ENCODE measurements around the gene VANGL1. TPM values are rescaled to one million over a fixed set of nuclear protein-coding genes. Genes with fewer than 3 reads are reported as not detected.
A peak's percentile ranks its signal among the peaks of the same experiment; 100 is the strongest.

The VANGL1 gene
- total RNA-seq, 1 donor from 2014 or later: 8.4 TPM

DNA sequence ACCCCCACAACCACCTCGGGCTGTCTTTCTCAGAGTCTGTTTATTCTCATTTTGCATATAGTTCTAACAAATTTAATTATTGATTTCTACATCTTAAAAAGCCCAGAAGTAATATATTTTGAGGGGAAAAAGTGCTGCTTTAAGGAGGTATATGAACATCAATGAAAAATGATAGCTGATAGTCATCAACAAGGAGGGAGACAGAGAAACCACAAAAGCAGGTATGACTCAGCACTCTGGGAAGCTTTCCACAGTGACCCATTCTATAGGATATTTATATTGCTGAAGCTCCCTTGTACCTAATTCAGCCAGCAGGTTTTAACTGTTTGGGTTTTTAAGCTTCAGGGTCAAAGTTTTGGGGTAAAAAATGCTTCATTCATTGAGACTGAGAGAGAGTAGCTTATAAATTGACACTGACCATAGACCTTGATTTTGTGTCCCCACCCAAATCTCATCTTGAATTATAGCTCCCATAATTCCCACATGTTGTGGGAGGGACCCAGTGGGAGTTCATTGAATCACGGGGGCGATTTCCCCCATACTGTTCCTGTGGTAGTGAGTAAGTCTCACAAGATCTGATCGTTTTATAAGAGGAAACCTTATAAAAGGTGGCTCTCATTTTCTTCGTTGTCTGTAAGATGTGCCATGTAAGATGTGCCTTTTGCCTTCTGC lies 27.4 kb downstream of the VANGL1 start:
- DNase-seq: no peak

DNA sequence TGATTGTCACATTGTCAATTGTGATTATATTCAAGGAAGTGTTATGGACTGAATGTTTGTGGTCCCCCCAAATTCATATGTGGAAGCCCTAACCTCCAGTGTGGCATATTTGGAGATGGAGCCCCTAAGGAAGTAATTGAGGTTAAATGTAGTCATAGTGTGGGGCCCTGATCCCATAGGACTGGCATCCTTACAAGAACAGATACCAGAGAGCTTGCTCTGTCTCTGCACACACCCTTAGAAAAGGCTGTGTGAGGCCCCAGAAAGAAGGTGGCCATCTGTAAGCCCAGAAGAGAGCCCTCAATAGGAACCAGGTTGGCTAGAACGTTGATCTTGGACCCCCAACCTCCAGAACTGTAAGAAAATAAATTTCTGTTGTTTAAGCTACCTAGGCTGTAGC lies 28.1 kb downstream of the VANGL1 start:
- DNase-seq: no peak

DNA sequence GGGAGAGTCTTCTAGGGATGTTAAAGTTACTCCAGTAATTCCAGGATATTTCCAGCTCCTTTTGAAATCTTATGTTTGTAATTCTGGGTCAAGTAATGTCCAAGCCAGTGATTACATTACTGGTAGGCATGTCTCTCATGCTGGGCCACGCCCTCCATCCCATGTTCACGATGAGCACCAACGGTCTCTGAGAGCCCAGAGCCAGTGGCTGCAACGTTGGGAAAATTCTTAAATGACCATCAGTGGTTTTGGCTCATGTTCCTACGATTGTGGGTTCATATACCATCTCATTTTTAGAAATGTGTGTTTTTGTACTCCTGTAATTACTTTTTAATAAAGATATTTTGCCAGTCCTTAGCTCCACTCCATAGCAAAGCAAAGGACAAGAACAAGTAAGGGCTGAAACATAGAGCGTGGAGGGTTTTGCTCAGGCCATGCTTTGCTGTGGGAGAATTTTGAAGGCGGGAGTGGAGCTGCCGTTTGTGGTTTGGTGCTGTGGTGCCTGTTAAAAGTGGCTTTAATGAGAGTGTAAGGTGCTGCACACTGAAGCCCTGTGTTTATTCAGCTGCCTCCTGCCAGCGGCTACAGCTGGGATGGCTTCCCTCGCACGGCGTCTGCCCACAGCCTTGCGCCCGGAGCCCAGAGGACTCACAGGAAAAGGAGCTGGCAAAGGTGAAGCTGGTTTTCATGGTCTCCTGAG lies 28.9 kb downstream of the VANGL1 start:
- peak; percentile 48 for DNase-seq

DNA sequence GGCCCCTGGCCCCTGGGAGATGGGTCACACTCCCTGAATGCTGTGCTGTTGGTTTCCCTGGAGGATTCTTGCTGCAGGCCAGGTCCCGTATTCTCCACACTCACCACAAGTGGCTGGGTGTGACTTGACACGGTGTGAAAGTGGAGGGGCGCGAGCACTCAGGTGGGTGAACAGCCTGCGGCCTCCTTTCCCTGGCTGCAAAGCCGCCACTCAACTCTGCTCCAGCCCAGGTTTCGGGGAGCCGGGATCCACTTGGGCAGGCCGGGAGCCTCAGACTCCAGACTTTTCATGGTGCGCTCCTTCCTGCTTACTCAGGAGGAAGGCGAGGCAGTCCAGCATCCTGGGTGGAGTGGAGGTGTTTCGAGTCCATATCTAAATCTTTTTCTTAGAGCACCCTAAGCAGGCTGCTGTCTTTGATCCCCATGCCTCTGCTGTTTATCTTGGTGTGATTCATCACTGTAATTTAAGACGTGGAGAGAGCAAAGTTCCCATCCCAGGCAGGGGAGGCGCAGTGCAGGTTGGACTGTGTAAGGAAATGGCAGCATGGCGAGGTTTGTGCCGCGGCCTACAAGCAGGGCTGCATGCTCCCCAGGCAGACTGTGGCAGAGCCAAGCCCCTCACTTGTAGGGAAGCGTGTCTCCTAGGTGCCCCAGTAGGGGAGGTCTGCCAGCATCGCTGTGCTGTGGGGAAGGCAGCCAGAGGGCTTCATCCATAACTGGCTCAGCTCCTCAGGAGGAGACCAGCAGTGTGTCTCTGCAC lies 29.6 kb downstream of the VANGL1 start:
- DNase-seq: no peak

DNA sequence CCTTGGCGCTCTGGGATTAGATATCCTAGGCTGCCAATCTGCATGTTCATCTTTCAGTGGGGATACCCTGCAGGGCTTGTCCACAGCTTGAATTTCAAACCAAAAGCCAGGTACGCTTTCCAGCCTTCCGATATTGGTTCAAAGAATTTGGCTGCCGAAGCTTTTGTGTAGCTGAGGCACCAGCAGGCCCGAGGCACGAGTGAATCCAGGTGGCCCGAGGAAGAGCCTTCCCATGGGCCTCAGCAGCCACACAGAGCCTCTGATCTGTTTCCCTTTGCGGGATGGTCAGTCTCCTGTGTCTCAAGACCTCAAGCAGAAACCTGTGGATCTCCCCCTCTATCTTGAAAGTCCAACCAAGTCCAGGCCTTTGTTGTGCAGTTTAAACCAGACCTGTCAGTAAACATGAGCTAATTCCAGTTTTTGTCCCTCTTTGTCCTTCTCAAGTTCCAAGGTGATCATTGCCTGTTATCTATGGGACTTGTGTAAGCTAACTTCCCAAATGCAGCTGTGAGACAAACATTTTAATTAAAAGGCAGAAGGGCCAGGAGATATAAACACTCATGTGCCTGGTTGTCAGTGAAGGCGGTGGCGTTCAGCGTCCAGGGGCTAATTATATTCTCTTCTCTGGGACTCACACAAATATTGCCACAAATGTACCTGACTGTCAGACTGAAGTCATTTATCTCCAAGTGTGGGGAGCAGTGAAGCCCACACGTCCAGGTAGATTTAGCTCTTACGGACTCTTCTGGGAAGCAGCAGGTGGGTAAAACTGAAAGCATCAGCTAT lies 30.6 kb downstream of the VANGL1 start:
- no peak for DNase-seq

DNA sequence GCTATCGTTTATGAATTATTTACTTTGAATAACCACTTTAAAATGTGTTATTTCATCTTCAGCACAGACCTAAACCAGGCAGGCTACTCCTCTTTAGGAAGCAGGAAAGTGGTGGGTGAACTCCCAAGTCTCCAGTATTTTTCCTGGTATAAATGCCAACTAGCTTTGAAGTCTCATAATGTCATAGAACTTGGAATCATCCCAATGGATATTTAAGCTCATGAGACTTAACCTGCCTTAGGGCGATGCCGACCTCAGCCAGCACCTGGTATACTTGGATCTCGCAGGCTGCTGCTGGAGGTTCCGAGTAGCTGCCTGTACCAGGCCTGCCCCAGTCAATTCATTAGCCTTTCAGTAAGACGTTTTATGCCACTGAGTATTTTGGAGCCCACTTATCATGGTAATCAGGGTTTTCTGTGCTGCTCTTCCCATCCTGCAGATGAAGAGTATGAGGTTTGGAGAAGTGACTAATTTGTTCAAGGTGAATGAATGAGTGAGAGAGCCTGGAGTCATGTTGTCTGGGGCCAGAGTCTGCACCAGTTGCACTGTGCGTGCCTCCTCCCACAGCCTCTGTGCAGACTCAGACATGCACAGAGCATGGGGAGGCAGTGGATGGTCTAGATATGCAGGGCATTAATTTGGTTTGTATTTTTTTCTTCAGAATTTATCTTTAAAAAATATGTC lies 34.9 kb downstream of the VANGL1 start:
- DNase-seq: no peak

DNA sequence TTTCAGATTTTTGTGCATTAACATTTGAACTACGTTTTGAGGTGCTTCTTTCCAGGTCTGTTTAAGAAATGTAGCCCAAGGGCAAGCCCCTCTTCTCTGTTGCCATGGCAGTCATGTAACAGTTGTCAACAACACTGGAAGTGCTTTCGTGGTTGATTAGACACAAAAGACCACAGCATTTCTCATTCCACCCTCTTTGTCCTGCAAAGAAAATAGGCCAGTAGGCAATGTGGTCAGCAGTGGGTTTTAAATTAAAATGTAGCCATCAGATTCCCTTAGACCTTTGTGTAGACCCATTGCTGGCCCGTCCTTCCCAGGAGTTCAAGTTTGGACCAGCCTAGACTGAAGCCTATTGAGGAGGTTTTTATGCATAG lies 35.4 kb downstream of the VANGL1 start:
- DNase-seq: peak; percentile 43

DNA sequence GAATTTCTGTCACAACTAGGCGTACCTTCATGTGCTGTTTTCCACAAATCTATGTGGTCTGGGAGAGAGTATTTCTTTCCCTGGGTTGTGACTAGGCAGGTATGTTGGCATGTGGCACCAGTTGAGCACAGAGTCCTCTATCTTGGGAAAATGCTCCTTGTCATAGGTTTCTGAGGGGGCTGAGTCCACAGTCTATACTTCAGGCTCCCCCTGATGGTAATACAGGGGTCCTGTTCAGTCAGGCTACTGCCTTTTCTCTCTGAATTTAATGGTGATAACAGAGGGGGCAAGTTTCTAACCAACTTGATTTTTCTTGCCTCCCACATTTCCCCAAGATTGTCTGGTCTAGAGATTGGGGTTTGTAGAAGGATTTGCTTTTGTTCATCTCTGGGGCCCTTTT lies 35.8 kb downstream of the VANGL1 start:
- no peak for DNase-seq

DNA sequence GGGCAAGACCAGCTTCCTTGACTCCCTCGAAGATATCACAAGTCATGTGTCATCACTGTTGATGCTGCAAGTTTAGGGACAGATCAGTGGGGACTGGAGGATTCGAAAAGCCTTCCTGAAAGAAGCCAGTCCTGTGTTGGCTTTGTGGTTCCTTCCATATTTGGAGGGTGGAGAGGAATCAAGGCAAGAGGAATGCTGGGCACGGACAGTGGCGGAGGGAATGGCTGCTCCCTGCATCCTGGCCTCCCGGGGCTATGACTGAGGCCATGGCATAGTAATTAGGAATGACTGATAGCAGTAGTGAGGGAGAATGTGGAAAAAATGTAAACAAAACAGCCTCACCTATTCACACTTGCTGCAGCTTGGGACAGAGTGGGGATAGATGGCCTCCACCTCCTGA lies 36.4 kb downstream of the VANGL1 start:
- DNase-seq: no peak

DNA sequence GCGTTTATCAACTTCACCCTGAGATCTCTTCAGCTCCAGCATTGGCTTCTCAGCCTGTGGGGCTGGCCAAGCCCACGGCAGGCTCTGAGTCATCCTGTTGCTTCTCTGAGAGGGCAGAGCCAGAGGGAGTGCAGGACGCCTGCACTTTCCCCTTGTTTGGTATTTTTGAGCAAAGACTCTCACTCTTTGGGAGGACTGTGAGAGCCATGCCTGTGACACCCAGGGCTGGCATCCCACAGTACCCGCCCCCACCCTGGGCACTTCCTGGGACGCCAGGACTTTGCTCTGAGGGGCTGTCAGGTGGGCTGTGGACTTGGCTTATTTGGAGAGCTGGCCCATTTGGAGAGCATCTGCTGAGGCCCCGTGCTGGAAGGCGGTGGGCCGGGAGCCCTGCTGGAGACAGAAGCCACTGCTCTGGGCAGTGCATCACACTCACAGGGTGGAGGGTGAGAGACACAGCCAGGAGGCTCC lies 37.4 kb downstream of the VANGL1 start:
- no peak for DNase-seq

DNA sequence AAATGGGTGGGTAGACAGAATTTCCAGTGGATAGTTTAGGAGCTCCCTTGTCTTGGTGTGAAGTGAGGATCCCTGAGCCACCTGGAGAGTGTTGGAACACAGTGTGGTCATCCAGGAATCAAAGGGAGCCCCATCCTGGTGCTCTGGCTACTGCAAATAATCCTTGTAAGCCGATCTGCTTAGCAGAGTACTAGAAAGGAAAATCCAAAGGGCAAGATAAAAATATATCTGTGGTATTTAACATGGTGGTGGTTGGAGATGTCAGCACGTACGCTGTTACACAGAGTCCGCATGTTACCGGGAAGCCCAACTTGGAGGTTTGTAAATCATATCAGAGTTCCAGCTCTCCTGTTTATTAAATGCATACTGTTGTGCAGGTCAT lies 39.0 kb downstream of the VANGL1 start:
- no peak for DNase-seq

DNA sequence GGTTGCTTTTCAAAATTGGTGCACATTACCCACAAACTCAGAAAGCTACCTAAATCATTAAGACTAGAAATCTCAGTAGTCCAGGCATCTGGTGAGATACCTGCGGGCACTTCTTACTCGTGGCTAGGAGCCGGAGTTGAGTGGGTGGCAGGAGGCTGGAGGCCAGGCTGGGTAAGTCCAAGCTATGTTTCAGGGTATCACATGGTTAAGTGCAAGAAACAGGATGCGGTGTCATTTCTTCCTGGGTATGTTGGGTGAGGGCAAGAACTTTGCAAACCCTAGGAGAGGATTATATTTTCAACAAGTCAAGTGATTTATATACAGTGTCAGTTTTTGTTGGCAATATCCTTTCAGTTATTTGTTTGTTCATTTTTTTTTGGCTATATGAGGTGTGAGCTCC lies 41.0 kb downstream of the VANGL1 start:
- DNase-seq: no peak

DNA sequence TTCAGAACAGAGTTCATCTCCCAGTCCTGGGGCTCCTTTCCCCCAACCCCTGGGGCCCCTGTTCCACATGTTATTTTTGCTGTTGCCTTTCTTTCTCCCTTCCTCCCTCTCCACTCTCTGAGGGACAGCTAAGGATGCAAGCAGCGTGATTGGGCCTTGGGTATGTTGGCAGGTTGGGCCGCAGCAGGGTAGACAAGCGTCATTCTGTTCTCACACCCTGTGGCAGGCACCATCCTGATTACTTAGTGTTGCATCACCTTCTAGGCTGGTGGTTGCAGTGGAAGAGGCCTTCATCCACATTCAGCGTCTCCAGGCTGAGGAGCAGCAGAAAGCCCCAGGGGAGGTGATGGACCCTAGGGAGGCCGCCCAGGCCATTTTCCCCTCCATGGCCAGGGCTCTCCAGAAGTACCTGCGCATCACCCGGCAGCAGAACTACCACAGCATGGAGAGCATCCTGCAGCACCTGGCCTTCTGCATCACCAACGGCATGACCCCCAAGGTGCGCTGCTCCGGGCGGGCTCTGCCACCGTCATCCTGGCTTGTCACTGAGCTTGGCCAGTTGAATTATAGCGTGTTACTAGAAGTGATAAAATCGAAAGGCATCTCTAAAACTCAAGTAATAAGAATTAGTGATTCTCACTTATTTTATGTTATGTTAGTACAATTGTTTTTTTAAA lies 43.4 kb downstream of the VANGL1 start:
- DNase-seq: no peak

DNA sequence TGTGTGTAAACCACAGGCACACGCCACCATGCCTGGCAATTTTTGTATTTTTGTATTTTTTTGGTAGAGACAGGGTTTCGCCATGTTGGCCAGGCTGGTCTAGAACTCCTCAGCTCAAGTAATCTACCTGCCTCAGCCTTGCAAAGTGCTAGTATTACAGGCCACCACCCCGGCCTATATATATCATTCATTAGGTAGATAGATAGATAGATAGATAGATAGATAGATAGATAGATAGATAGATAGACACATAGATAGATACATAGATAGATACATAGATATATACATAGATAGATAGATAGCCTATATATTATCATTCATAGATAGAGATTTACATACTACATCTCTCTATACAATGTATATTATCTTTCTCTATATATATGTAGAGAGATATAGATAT lies 46.0 kb downstream of the VANGL1 start:
- DNase-seq: no peak

DNA sequence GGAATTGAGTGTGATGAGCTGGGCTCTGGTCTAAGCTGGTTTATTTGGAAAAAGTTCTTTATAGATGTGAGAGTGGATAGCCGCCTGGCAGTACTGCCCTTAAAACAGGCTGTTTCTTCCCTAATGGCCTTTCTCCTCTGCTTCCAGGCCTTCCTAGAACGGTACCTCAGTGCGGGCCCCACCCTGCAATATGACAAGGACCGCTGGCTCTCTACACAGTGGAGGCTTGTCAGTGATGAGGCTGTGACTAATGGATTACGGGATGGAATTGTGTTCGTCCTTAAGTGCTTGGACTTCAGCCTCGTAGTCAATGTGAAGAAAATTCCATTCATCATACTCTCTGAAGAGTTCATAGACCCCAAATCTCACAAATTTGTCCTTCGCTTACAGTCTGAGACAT lies 49.2 kb downstream of the VANGL1 start:
- DNase-seq: no peak

DNA sequence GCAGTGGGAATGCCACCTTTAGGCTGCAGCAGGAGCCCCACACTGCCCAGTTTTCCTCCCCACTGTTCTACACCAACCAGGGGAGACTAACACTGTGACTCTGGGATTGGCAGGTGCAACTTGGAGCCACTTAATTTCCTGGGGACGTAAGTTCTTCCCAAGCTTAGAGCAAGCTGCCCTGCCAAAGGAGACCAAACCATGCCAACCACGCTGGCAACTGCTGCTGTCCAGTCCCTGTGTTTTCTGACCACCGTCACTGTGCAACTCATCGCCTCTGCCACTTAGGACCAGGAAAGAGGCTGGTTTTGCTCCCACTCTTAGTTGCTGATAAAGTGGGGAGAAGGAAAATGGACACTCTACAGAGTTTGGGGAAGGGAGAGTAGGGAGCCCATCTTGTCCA lies 50.5 kb downstream of the VANGL1 start:
- no peak for DNase-seq

DNA sequence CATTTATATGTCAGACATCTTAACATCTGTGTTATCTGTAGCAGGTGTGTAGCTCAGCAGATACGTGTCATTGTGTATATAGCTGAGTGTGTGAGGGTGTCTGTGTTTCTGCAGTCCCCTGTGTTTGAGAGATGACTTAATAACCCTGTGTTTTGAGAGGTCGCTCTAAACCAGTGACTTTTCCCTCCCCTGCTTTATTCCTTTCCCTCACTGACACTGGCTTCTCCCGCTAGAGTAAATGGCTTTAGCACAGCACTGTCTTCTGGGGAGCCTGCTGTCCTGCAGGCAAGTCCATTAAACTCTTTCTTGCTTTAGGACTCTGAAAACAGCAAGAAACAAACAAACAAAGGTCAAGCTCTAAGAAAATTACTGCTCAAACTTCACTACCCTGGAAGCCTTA lies 53.0 kb downstream of the VANGL1 start:
- no peak for DNase-seq

DNA sequence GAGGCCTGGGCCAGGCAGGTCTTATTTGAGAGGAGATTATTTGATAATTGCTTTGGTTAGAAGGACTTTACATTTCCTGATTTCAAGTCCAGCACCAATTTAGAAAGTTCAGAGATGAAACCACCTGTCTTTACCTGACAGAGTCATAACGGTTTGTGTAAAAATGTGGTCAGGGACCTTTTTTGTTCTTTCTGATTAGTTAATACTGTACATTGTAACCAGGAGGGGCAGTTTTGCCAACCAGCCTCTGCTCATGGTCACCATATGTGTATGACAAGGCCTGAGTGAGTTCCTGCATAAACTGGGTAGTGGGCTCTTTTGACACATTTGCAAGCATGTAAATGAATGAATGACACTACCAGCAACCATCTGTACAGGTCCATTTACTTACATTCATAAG lies 55.8 kb downstream of the VANGL1 start:
- DNase-seq: no peak

DNA sequence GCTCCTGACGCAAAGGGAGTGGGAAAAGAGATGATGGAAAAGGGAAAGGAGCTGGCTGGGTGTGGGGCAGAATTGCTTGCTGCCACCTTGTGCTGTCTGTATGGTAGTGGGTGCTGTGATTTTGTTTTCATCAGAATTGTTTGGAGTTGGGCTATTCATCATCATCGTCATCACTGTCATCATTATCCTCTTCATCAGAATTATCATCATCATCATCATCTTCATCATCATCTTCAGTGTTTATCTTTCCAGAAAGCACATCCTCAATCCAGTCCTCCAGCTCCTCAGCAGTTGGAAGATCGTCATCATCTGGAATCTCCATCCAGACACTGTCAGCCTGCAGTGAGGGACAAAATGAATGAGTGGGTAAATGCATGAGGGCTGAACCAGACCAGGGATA lies 59.3 kb downstream of the VANGL1 start:
- DNase-seq: no peak

DNA sequence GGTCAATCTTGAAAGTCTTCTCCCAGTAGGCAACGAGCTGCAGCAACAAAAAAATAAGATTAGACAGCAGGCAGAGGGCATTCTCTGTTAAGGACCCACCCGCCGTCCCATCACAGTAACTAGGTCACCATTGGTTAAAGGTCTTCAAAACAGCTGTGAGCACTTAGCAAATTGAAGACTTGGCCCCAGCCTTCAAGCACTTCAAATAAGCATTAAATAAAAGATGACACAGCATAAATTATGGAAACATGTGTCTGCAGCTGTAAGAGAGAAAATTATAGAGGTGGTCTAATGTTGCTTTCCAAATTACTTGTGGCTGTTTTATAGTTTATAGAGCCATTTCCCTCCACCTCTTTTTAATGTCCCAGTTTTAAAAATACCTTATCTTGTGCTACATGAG lies 61.2 kb downstream of the VANGL1 start:
- DNase-seq: peak; percentile 81

Data from tongue (tissue), 2 donors.